ENCODE measurements around the gene CLCNKA.
"Not testable (repeated sequence)": the region's sequence is repeated elsewhere in the genome, so short reads cannot be mapped to it uniquely, and the experiment has no call there.

The CLCNKA gene

DNA sequence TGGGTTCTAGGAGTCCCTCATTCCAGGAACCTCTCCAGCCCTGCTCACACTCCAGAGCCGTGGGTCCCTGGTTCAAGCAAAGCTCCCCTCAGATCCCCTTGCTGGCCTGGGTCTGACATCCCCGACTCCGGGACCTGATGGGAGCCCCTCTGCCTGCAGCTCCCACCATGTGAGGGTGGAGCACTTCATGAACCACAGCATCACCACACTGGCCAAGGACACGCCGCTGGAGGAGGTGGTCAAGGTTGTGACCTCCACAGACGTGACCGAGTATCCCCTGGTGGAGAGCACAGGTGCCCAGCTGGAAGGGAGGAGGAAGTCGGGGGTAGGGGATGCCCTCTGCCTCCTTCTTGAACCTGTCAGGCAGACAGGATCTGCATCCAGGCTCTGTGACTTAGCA lies 9.7 kb downstream of the CLCNKA start:
- Histone ChIP-seq H3K79me2 (ENCODE audit: insufficient read depth, low read length) (no peaks in the 10 kb centered on the region), H2AFZ (ENCODE audit: low read depth, low read length) (no peak overlapping the region), H3K4me3 (ENCODE audit: low read depth in 1 of 2, low read length in 2 of 2) (no peak overlapping the region), H3K9me3 (ENCODE audit: insufficient read depth, low read length, severe bottlenecking) (no peaks in the 10 kb centered on the region), H3K4me1 (ENCODE audit: insufficient read depth, low read length) (no peaks in the 10 kb centered on the region), H3K36me3 (ENCODE audit: insufficient read depth, low read length) (no peaks in the 10 kb centered on the region), H3K4me2 (ENCODE audit: insufficient read depth, low read length) (no peak overlapping the region), H3K27me3 (ENCODE audit: insufficient read depth, low read length, poor library complexity) (no peaks in the 10 kb centered on the region), H3K27ac (ENCODE audit: low read length) (no peak overlapping the region), H4K20me1 (ENCODE audit: insufficient read depth, low read length) (no peaks in the 10 kb centered on the region), H3K9ac (ENCODE audit: low read depth, low read length) (no peak overlapping the region)
- TF ChIP-seq EZH2 (IDR thresholded peaks at IDR 0.05; ENCODE audit: borderline replicate concordance, low read depth, low read length, severe bottlenecking) = no peak
- DNase-seq = no peak
- ATAC-seq (ENCODE audit: insufficient read depth, low read depth) = no peak

- peak; percentile 71 for ATAC-seq (ENCODE audit: insufficient read depth, low read depth)
- H3K79me2 ChIP-seq (ENCODE audit: insufficient read depth, low read length) = no peaks in the 10 kb centered on the region
- H3K4me1 ChIP-seq (ENCODE audit: insufficient read depth, low read length) = no peaks in the 10 kb centered on the region
- H4K20me1 ChIP-seq (ENCODE audit: insufficient read depth, low read length) = no peaks in the 10 kb centered on the region
- H3K36me3 ChIP-seq (ENCODE audit: insufficient read depth, low read length) = no peaks in the 10 kb centered on the region
- H3K9ac ChIP-seq (ENCODE audit: low read depth, low read length) = no peak overlapping the region
- DNase-seq = peak; percentile 48
- H2AFZ ChIP-seq (ENCODE audit: low read depth, low read length) = no peak overlapping the region
- no peak overlapping the region for H3K27ac ChIP-seq (ENCODE audit: low read length)
- no peaks in the 10 kb centered on the region for H3K9me3 ChIP-seq (ENCODE audit: insufficient read depth, low read length, severe bottlenecking)
- TF ChIP-seq EZH2 (IDR thresholded peaks at IDR 0.05; ENCODE audit: borderline replicate concordance, low read depth, low read length, severe bottlenecking) = no peak
- TF ChIP-seq, protein P1, sequence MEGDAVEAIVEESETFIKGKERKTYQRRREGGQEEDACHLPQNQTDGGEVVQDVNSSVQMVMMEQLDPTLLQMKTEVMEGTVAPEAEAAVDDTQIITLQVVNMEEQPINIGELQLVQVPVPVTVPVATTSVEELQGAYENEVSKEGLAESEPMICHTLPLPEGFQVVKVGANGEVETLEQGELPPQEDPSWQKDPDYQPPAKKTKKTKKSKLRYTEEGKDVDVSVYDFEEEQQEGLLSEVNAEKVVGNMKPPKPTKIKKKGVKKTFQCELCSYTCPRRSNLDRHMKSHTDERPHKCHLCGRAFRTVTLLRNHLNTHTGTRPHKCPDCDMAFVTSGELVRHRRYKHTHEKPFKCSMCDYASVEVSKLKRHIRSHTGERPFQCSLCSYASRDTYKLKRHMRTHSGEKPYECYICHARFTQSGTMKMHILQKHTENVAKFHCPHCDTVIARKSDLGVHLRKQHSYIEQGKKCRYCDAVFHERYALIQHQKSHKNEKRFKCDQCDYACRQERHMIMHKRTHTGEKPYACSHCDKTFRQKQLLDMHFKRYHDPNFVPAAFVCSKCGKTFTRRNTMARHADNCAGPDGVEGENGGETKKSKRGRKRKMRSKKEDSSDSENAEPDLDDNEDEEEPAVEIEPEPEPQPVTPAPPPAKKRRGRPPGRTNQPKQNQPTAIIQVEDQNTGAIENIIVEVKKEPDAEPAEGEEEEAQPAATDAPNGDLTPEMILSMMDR (IDR thresholded peaks at IDR 0.05; ENCODE audit: borderline replicate concordance, extremely low read depth, low read length, poor library complexity, severe bottlenecking) = peak; percentile 56
- no peaks in the 10 kb centered on the region for H3K27me3 ChIP-seq (ENCODE audit: insufficient read depth, low read length, poor library complexity)
- H3K4me2 ChIP-seq (ENCODE audit: insufficient read depth, low read length) = no peak overlapping the region
- no peak overlapping the region for H3K4me3 ChIP-seq (ENCODE audit: low read depth in 1 of 2, low read length in 2 of 2)
These were observed 10.7 kb downstream of the CLCNKA start for GRCh38 chr1:16032388-16033102.

- not testable (repeated sequence) for H2AFZ ChIP-seq (ENCODE audit: low read depth, low read length); H3K27ac ChIP-seq (ENCODE audit: low read length); DNase-seq; H3K4me3 ChIP-seq (ENCODE audit: low read depth in 1 of 2, low read length in 2 of 2); H3K36me3 ChIP-seq (ENCODE audit: insufficient read depth, low read length); H3K79me2 ChIP-seq (ENCODE audit: insufficient read depth, low read length); H3K27me3 ChIP-seq (ENCODE audit: insufficient read depth, low read length, poor library complexity); H3K9ac ChIP-seq (ENCODE audit: low read depth, low read length); H4K20me1 ChIP-seq (ENCODE audit: insufficient read depth, low read length); H3K9me3 ChIP-seq (ENCODE audit: insufficient read depth, low read length, severe bottlenecking); ATAC-seq (ENCODE audit: insufficient read depth, low read depth); H3K4me1 ChIP-seq (ENCODE audit: insufficient read depth, low read length); H3K4me2 ChIP-seq (ENCODE audit: insufficient read depth, low read length)
These were observed 11.3 kb downstream of the CLCNKA start for GRCh38 chr1:16033103-16033632.

- H3K36me3 ChIP-seq (ENCODE audit: insufficient read depth, low read length); DNase-seq; H3K27me3 ChIP-seq (ENCODE audit: insufficient read depth, low read length, poor library complexity); H2AFZ ChIP-seq (ENCODE audit: low read depth, low read length); H3K4me2 ChIP-seq (ENCODE audit: insufficient read depth, low read length); H3K4me3 ChIP-seq (ENCODE audit: low read depth in 1 of 2, low read length in 2 of 2); H3K27ac ChIP-seq (ENCODE audit: low read length); H4K20me1 ChIP-seq (ENCODE audit: insufficient read depth, low read length); ATAC-seq (ENCODE audit: insufficient read depth, low read depth); H3K4me1 ChIP-seq (ENCODE audit: insufficient read depth, low read length); H3K79me2 ChIP-seq (ENCODE audit: insufficient read depth, low read length); H3K9me3 ChIP-seq (ENCODE audit: insufficient read depth, low read length, severe bottlenecking); H3K9ac ChIP-seq (ENCODE audit: low read depth, low read length): not testable (repeated sequence)
These were observed 14.6 kb downstream of the CLCNKA start for GRCh38 chr1:16036461-16036860.

GRCh38 chr1:16038620-16038912 lies 16.7 kb downstream of the CLCNKA start:
- Histone ChIP-seq H3K79me2 (ENCODE audit: insufficient read depth, low read length) (no peaks in the 10 kb centered on the region), H3K4me3 (ENCODE audit: low read depth in 1 of 2, low read length in 2 of 2) (no peak overlapping the region), H3K9ac (ENCODE audit: low read depth, low read length) (no peak overlapping the region), H3K4me1 (ENCODE audit: insufficient read depth, low read length) (no peaks in the 10 kb centered on the region), H3K27me3 (ENCODE audit: insufficient read depth, low read length, poor library complexity) (peaks cover 7% of the 10 kb centered on the region), H3K9me3 (ENCODE audit: insufficient read depth, low read length, severe bottlenecking) (no peaks in the 10 kb centered on the region), H3K36me3 (ENCODE audit: insufficient read depth, low read length) (no peaks in the 10 kb centered on the region), H3K4me2 (ENCODE audit: insufficient read depth, low read length) (no peak overlapping the region), H2AFZ (ENCODE audit: low read depth, low read length) (no peak overlapping the region), H4K20me1 (ENCODE audit: insufficient read depth, low read length) (0 out of 2 replicates have a peak, but pooled peaks cover 3% of the 10 kb centered on the region), H3K27ac (ENCODE audit: low read length) (no peak overlapping the region)
- DNase-seq (no peak), ATAC-seq (ENCODE audit: insufficient read depth, low read depth) (no peak)
- TF ChIP-seq, protein P1 (IDR thresholded peaks at IDR 0.05; ENCODE audit: borderline replicate concordance, extremely low read depth, low read length, poor library complexity, severe bottlenecking) = no peak
- TF ChIP-seq EZH2 (IDR thresholded peaks at IDR 0.05; ENCODE audit: borderline replicate concordance, low read depth, low read length, severe bottlenecking) = no peak

DNA sequence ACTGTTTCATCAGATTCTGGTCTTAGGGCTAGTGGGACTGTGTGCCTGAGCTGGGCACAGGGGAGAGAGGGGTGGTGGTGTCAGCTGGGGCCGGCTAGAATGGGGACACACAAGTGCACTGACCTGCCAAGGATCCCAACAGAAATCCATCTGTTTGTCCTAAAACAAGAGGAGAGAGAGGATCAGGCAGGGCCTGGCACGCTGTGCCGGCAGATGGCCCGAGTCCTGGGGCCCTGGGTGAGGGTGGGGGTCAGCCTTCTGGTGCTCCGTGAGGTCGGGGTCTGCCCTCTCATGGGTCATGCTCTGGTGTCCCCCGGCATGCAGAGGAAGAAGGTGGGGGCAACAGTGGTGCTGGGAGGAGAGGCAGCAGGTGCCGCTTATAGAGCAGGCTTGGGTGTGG lies 18.0 kb downstream of the CLCNKA start:
- H2AFZ ChIP-seq (ENCODE audit: low read depth, low read length); H4K20me1 ChIP-seq (ENCODE audit: insufficient read depth, low read length); H3K27me3 ChIP-seq (ENCODE audit: insufficient read depth, low read length, poor library complexity); H3K4me2 ChIP-seq (ENCODE audit: insufficient read depth, low read length); H3K36me3 ChIP-seq (ENCODE audit: insufficient read depth, low read length); ATAC-seq (ENCODE audit: insufficient read depth, low read depth); H3K9ac ChIP-seq (ENCODE audit: low read depth, low read length); H3K9me3 ChIP-seq (ENCODE audit: insufficient read depth, low read length, severe bottlenecking); H3K4me3 ChIP-seq (ENCODE audit: low read depth in 1 of 2, low read length in 2 of 2); H3K4me1 ChIP-seq (ENCODE audit: insufficient read depth, low read length); H3K27ac ChIP-seq (ENCODE audit: low read length); H3K79me2 ChIP-seq (ENCODE audit: insufficient read depth, low read length); DNase-seq: not testable (repeated sequence)
